Left ventricle myocardium inferior (tissue), 1 donor: ENCODE data around the gene ZDHHC21. TPM values are rescaled to one million over a fixed set of nuclear protein-coding genes. Genes with fewer than 3 reads are reported as not detected.

Source experiments
- DNase-seq: peaks from one replicate; pipeline ENCODE4 v3.0.0-alpha.2; 2020
- H3K27ac ChIP-seq: fragments of 200-600 bp; replicated peaks from 2 replicates; pipeline ENCODE4 v1.8.0; 2021
- H3K27me3 ChIP-seq: fragments of 200-600 bp; 2 replicates; pipeline ENCODE4 v1.8.0; 2021; ENCODE audit warnings: low read depth
- H3K36me3 ChIP-seq: fragments of 200-600 bp; 2 replicates; pipeline ENCODE4 v1.8.0; 2021
- H3K4me1 ChIP-seq: fragments of 200-600 bp; 2 replicates; pipeline ENCODE4 v1.8.0; 2021
- H3K4me3 ChIP-seq: fragments of 200-600 bp; 2 replicates; pipeline ENCODE4 v1.8.0; 2021; ENCODE audit warnings: mild to moderate bottlenecking, moderate library complexity
- H3K9me3 ChIP-seq: fragments of 200-600 bp; replicated peaks from 2 replicates; pipeline ENCODE4 v1.8.0; 2021
- intact Hi-C: fragments of 100-400 bp; cut with micrococcal nuclease; formaldehyde crosslinking; loops from one replicate; pipeline ENCODE4 v1.11.0; 2022
- total RNA-seq: library from RNA; stranded (reverse); fragmentation: NEBNext Ultra II Directional; extraction: Animal tissue kit (Norgen Biotek cat#: 25700); gene quantifications from one replicate; pipeline ENCODE4 v1.2.1, GENCODE V29; 2021
- TF ChIP-seq, protein P1 (sequence below): fragments of 200-600 bp; IDR thresholded peaks from 2 replicates; pipeline ENCODE4 v1.8.0; 2021; ENCODE audit warnings: antibody characterized with exemption, mild to moderate bottlenecking, borderline replicate concordance
- donor health status: DM: no; HTN: yes; CAD: no; lungs with severe emphysema.

The ZDHHC21 gene
- total RNA-seq, 1 donor from 2014 or later: 7.9 TPM

DNA sequence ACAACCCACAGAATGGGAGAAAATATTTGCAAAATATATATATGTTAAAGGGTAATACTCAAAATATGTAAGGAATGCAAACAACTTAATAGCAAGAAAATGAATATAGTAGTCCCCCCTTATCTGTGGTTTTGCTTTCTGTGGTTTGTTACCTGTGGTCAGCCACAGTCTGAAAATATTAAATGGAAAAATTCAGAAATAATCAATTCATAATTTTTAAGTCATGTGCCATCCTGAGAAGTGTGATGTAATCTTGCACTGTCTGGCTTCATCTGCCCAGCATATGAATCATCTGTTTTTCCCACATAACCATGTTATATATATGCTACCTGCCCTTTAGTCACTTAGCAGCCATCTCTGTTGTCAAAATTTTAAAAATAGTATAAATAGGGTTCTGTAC, 17.6 kb upstream of the ZDHHC21 start:
- no peaks in the 10 kb centered on the region for H3K4me1 ChIP-seq
- intact Hi-C loops: no loop called here
- no peak overlapping the region for H3K27ac ChIP-seq
- TF ChIP-seq, protein P1, sequence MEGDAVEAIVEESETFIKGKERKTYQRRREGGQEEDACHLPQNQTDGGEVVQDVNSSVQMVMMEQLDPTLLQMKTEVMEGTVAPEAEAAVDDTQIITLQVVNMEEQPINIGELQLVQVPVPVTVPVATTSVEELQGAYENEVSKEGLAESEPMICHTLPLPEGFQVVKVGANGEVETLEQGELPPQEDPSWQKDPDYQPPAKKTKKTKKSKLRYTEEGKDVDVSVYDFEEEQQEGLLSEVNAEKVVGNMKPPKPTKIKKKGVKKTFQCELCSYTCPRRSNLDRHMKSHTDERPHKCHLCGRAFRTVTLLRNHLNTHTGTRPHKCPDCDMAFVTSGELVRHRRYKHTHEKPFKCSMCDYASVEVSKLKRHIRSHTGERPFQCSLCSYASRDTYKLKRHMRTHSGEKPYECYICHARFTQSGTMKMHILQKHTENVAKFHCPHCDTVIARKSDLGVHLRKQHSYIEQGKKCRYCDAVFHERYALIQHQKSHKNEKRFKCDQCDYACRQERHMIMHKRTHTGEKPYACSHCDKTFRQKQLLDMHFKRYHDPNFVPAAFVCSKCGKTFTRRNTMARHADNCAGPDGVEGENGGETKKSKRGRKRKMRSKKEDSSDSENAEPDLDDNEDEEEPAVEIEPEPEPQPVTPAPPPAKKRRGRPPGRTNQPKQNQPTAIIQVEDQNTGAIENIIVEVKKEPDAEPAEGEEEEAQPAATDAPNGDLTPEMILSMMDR: no peak
- no peaks in the 10 kb centered on the region for H3K27me3 ChIP-seq
- H3K4me3 ChIP-seq: no peak overlapping the region
- DNase-seq: no peak
- H3K36me3 ChIP-seq: no peaks in the 10 kb centered on the region
- H3K9me3 ChIP-seq: peaks cover 30% of the 10 kb centered on the region

DNA sequence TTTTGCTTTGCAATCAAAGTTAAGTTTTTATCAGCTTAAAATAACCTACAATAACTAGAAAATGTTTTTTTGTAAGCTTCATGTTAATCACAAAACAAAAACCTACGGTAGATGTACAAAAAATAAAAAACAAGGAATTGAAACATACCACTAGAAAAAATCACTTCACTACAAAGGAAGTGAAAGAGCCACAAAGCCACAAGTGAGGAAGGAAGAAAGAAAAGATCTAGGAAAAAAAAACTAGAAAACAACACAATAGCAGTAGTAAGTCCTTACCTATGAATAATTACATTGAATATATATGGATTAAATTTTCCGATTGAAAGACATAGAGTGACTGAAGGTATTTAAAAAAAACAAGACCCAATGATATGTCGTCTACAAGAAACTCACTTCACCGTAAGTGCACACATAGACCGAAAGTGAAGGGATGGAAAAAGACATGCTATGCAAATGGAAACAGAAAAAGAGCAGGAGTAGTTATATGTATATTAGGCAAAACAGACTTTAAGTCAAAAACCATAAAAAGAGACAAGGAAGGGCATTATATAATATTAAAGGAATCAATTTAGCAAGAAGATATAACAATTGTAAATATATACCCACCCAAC, 13.4 kb upstream of the ZDHHC21 start:
- intact Hi-C loops: no loop called here
- H3K27ac ChIP-seq: no peak overlapping the region
- no peak for DNase-seq
- H3K9me3 ChIP-seq: peaks cover 48% of the 10 kb centered on the region
- no peak overlapping the region for H3K4me3 ChIP-seq
- no peaks in the 10 kb centered on the region for H3K4me1 ChIP-seq
- peaks cover 4% of the 10 kb centered on the region for H3K27me3 ChIP-seq
- TF ChIP-seq, protein P1: no peak
- H3K36me3 ChIP-seq: no peaks in the 10 kb centered on the region

DNA sequence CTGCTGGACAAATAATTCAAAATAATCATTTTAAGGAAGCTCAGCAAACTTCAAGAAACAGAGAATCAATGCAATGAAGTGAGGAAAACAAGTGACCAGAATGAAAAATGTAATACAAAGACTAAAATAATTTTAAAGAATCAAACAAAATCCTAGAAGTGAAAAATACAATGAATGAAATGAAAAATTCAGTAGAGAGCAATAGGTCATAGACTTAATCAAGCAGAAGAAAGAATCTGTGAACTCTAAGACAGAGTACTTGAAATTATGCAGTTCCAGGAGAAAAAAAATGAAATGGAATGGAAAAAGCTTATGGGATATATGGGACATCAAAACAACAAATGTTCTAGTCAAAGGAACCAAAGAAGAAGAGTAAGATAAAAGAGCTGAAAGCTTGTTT, 11.8 kb upstream of the ZDHHC21 start:
- no peak for DNase-seq
- H3K36me3 ChIP-seq: no peaks in the 10 kb centered on the region
- no peak overlapping the region for H3K4me3 ChIP-seq
- H3K4me1 ChIP-seq: no peaks in the 10 kb centered on the region
- no peak overlapping the region for H3K27ac ChIP-seq
- intact Hi-C loops: no loop called here
- TF ChIP-seq, protein P1: no peak
- H3K27me3 ChIP-seq: peaks cover 4% of the 10 kb centered on the region
- H3K9me3 ChIP-seq: peaks cover 43% of the 10 kb centered on the region

DNA sequence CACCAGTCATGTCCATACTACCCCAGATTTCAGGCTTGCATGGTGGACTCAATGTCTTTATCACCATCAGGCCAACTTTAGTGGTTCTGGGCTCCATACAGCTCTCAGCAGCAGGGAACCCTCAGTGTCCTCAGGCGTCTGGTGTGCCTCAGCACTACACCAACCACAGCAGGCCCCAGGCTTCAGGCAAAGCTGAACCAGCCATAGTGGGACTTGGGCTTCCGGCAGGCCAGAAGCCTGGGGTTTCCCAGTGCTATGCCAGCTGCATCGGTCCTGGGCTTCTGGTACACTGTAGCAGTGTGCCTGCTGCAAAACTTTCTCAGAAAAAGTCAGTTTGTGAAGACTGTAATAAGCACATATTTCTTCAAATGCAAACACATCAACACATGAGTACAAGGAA, 11.0 kb upstream of the ZDHHC21 start:
- H3K9me3 ChIP-seq: peaks cover 37% of the 10 kb centered on the region
- no peak overlapping the region for H3K27ac ChIP-seq
- no peaks in the 10 kb centered on the region for H3K4me1 ChIP-seq
- DNase-seq: no peak
- TF ChIP-seq, protein P1: no peak
- H3K4me3 ChIP-seq: no peak overlapping the region
- H3K36me3 ChIP-seq: no peaks in the 10 kb centered on the region
- intact Hi-C loops: no loop called here
- H3K27me3 ChIP-seq: peaks cover 5% of the 10 kb centered on the region

DNA sequence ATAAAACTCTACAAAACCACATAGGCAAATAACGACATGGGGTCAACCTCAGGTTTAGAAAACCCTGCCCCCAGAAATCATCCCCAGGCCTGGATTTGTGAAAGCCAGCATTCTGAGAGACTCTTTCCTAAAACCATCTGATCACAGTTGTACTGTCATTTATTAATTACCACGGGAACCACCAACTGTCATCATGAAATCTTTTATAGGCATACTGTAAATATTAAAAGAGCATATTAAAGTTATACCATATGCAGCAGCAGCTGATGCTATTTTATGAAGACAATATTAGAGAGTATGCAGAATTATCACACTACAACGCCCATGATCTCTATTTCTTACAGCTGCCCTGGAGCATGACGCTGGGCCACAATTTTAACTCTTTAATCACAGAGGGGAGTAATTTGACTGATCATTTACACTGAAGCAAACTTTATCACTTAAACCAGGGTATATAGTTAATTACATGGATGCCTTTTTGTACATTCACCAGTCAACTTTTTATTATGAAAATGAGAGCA, 9.0 kb upstream of the ZDHHC21 start:
- Histone ChIP-seq H3K4me3 (no peak overlapping the region), H3K27me3 (peaks cover 11% of the 10 kb centered on the region), H3K36me3 (no peaks in the 10 kb centered on the region), H3K9me3 (peaks cover 33% of the 10 kb centered on the region), H3K27ac (no peak overlapping the region), H3K4me1 (no peaks in the 10 kb centered on the region)
- TF ChIP-seq, protein P1: no peak
- intact Hi-C loops: no loop called here
- no peak for DNase-seq
